ENCODE results near the gene ZSCAN31. TPM values are rescaled to one million over a fixed set of nuclear protein-coding genes. Genes with fewer than 3 reads are reported as not detected.

The ZSCAN31 gene
- 15.7 TPM for total RNA-seq
- long read RNA-seq, partial matches to known transcripts: 1 of 10 reads
- long read RNA-seq, other reads (novel, unspliced or antisense): 6 of 10 reads

GRCh38 chr6:28335564-28336283 is at the start of gene ZSCAN31:
TSS of gene ZSCAN31 (minus strand) at chr6:28336148. CDS start at chr6:28329683, 6,465 bp downstream.
- intact Hi-C loops (cut with DNase I): no loop called here
- Histone ChIP-seq H3K9me3 (no peaks in the 10 kb centered on the region), H3K27ac (peak within 1 kb of the TSS; percentile 98), H3K27me3 (ENCODE audit: low read depth) (no peaks in the 10 kb centered on the region), H3K4me3 (peak within 1 kb of the TSS; percentile 74), H3K36me3 (no peaks in the 10 kb centered on the region), H3K4me1 (peaks cover 18% of the 10 kb centered on the region)
- ATAC-seq (peak; percentile 98), DNase-seq (peak; percentile 95)
- TF ChIP-seq CTCF (IDR thresholded peaks at IDR 0.05): no peak

GRCh38 chr6:28384143-28384533 is 48.2 kb upstream of the ZSCAN31 start:
- no peak for ATAC-seq
- Histone ChIP-seq H3K9me3 (no peaks in the 10 kb centered on the region), H3K36me3 (peaks cover 61% of the 10 kb centered on the region), H3K27me3 (ENCODE audit: low read depth) (no peaks in the 10 kb centered on the region), H3K4me1 (peaks cover 13% of the 10 kb centered on the region), H3K4me3 (no peak overlapping the region), H3K27ac (peak overlapping the region; percentile 80)
- no peak for TF ChIP-seq CTCF (IDR thresholded peaks at IDR 0.05)
- intact Hi-C loops (cut with DNase I): no loop called here
- DNase-seq: no peak

- intact Hi-C loops (cut with DNase I): no loop called here
- ATAC-seq: peak; percentile 98 to 99
- peak; percentile 47 for TF ChIP-seq CTCF (IDR thresholded peaks at IDR 0.05)
- Histone ChIP-seq H3K36me3 (peaks cover 56% of the 10 kb centered on the region), H3K27me3 (ENCODE audit: low read depth) (no peaks in the 10 kb centered on the region), H3K4me3 (peak overlapping the region; percentile 61), H3K9me3 (no peaks in the 10 kb centered on the region), H3K4me1 (peaks cover 13% of the 10 kb centered on the region), H3K27ac (peak overlapping the region; percentile 80)
- peak; percentile 92 for DNase-seq
Observed at GRCh38 chr6:28383235-28384142, 47.5 kb upstream of the ZSCAN31 start.

GRCh38 chr6:28380381-28380780 is 44.4 kb upstream of the ZSCAN31 start:
- DNase-seq (no peak), ATAC-seq (no peak)
- intact Hi-C loops (cut with DNase I): no loop called here
- H3K36me3 ChIP-seq: peaks cover 41% of the 10 kb centered on the region
- H3K27ac ChIP-seq: no peak overlapping the region
- H3K27me3 ChIP-seq (ENCODE audit: low read depth): no peaks in the 10 kb centered on the region
- H3K9me3 ChIP-seq: no peaks in the 10 kb centered on the region
- no peak for TF ChIP-seq CTCF (IDR thresholded peaks at IDR 0.05)
- H3K4me3 ChIP-seq: no peak overlapping the region
- H3K4me1 ChIP-seq: peaks cover 13% of the 10 kb centered on the region

GRCh38 chr6:28378644-28379043 is 42.7 kb upstream of the ZSCAN31 start:
- peaks cover 13% of the 10 kb centered on the region for H3K4me1 ChIP-seq
- ATAC-seq: no peak
- H3K36me3 ChIP-seq: peaks cover 36% of the 10 kb centered on the region
- intact Hi-C loops (cut with DNase I): no loop called here
- H3K27me3 ChIP-seq (ENCODE audit: low read depth): no peaks in the 10 kb centered on the region
- no peak for TF ChIP-seq CTCF (IDR thresholded peaks at IDR 0.05)
- no peak overlapping the region for H3K4me3 ChIP-seq
- H3K27ac ChIP-seq: no peak overlapping the region
- no peaks in the 10 kb centered on the region for H3K9me3 ChIP-seq
- DNase-seq: no peak
